ENCODE results near the gene TRRAP. TPM values are rescaled to one million over a fixed set of nuclear protein-coding genes. Genes with fewer than 3 reads are reported as not detected.

TRRAP gene
- total RNA-seq, 1 donor from 2014 or later, result 18.3 TPM

DNA sequence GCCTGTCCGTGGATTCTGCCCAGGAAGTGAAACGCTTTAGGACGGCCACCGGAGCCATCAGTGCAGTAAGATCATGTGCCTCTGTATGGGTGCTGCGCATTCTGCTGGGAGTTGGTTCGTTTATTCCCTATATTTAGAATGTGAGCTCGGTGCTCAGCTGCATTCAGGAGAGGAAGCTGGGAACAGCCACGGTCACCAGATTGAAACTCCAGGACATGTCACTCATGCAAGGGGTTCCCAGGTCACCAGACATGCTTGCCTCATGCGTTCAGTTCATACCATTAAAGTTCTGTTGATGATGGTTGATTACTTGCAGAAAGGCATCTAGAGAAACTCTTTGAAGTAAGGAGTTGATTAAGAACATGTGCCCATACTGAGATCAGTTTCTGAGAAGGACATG is 78.1 kb downstream of the TRRAP start:
- no peak overlapping the region for H3K4me3 ChIP-seq (ENCODE audit: low read depth, low read length)
- DNase-seq (ENCODE audit: low read depth), result no peak
- TF ChIP-seq, protein P1, sequence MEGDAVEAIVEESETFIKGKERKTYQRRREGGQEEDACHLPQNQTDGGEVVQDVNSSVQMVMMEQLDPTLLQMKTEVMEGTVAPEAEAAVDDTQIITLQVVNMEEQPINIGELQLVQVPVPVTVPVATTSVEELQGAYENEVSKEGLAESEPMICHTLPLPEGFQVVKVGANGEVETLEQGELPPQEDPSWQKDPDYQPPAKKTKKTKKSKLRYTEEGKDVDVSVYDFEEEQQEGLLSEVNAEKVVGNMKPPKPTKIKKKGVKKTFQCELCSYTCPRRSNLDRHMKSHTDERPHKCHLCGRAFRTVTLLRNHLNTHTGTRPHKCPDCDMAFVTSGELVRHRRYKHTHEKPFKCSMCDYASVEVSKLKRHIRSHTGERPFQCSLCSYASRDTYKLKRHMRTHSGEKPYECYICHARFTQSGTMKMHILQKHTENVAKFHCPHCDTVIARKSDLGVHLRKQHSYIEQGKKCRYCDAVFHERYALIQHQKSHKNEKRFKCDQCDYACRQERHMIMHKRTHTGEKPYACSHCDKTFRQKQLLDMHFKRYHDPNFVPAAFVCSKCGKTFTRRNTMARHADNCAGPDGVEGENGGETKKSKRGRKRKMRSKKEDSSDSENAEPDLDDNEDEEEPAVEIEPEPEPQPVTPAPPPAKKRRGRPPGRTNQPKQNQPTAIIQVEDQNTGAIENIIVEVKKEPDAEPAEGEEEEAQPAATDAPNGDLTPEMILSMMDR (conservative IDR thresholded peaks at IDR 0.05; ENCODE audit: low read depth, low read length), result no peak

DNA sequence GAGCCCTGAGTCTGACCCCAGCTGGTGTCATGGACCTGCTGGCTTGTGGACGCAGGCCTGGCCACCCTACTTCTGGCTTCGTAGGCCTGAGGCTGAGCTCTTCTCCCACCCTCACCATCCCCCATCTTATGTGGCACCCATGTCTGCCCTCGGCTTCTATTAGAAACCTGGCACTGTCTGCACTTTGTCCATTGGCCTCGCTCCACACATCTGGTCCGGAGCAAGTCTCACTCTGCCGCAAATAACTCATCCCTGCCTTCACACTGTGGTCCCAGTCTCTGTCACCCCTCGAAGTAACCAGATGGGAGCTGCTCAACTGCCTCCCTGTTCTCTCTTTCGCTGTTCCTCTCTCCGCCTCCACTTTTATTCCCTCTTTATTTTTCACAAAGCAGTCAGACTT is 78.6 kb downstream of the TRRAP start:
- H3K4me3 ChIP-seq (ENCODE audit: low read depth, low read length), result no peak overlapping the region
- no peak for DNase-seq (ENCODE audit: low read depth)
- TF ChIP-seq, protein P1 (conservative IDR thresholded peaks at IDR 0.05; ENCODE audit: low read depth, low read length), result no peak

DNA sequence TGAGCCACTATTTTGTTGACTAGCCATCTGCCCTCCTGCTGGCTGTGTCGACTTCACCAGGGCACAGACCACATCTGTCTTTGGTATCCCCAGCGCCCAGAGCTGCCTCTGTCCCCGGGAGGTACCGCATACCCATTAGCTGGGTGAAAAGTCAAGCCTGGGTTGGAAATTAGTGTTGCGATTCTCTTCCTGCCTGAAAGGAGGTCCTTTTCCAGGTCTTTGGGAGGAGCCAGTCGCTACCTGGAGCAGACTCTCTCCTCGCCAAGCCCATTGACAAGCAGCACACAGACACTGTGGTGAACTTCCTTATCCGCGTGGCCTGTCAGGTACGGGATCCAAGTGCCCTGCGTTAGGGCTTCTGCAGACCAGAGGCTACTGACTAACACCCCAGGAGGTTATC is 79.4 kb downstream of the TRRAP start:
- DNase-seq (ENCODE audit: low read depth), result no peak
- TF ChIP-seq, protein P1 (conservative IDR thresholded peaks at IDR 0.05; ENCODE audit: low read depth, low read length), result no peak
- no peak overlapping the region for H3K4me3 ChIP-seq (ENCODE audit: low read depth, low read length)

DNA sequence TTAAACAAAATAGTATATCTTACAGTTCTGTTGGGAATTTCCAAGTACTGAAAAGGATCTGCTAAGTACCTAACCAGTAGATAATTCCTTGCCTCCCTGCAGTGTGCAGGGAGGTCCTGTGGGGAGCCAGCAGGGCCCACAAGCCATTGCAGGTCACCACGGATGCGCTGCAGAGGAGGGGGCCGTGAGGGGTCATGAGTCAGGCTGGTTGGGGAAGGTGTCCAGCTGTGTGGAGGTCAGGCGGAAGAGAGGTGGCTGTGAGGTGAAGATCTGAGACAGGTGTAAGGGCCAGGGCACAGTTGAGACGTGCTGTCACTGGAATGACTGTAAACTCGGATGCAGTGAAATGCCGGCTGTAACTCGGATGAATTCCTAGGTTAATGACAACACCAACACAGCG is 80.6 kb downstream of the TRRAP start:
- TF ChIP-seq, protein P1 (conservative IDR thresholded peaks at IDR 0.05; ENCODE audit: low read depth, low read length), result no peak
- DNase-seq (ENCODE audit: low read depth), result no peak
- H3K4me3 ChIP-seq (ENCODE audit: low read depth, low read length), result no peak overlapping the region

DNA sequence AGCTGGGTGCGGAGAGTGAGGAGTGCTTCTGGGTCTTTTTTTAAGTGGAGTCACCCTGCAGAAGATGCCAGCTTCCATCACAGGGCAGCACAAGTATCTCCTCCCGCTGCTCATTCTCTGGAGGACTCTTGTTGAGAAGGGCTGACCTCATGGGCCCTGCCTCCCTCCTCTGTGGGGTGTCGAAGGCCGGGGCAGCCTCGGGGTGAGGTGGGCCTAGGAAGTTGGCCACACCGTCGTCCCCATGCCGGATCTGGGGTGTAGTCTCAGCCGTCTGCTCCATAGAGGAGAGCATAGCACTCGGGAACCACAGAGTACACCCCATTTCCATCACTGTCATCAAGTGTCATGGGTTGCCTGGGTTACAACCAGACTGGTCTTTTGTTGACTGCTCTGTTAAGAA is 85.0 kb downstream of the TRRAP start:
- H3K4me3 ChIP-seq (ENCODE audit: low read depth, low read length), result no peak overlapping the region
- no peak for DNase-seq (ENCODE audit: low read depth)
- TF ChIP-seq, protein P1 (conservative IDR thresholded peaks at IDR 0.05; ENCODE audit: low read depth, low read length), result no peak

DNA sequence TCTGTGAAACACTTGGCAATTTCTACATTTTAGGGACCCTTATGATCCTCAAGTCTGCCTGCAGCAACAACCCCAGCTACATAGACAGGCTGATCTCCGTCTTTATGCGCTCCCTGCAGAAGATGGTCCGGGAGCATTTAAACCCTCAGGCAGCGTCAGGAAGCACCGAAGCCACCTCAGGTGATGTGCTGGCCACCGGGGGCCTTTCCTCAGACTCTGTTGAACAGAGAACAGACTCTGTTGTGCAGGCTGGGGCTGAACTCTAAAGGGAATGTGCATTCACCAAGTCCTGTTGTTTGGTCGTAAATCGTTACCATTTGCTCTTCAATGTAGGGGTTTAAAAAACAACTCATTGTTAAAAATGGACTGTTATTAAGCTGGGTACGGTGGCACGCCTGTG is 86.3 kb downstream of the TRRAP start:
- H3K4me3 ChIP-seq (ENCODE audit: low read depth, low read length), result no peak overlapping the region
- DNase-seq (ENCODE audit: low read depth), result no peak
- TF ChIP-seq, protein P1 (conservative IDR thresholded peaks at IDR 0.05; ENCODE audit: low read depth, low read length), result no peak

DNA sequence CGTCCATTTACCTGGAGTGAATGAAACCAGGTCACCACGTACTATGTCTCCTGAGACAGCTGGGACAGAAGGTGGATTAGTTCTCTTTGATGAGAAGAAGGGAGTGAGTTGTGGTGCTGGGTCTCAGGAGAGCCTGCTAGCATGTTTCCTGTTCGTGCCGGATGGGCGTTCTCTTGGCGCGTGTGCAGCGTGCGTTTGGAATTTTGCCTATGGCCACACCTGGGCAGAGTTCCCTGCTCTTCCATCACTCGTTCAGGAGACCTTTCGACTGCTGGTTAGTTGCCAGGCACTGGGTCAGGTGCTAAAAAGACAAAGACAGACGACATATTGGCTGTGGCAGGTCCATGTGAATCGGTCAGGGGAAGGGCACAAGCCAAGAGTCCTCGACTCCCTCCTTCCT is 90.3 kb downstream of the TRRAP start:
- DNase-seq (ENCODE audit: low read depth), result no peak
- TF ChIP-seq, protein P1 (conservative IDR thresholded peaks at IDR 0.05; ENCODE audit: low read depth, low read length), result no peak
- no peak overlapping the region for H3K4me3 ChIP-seq (ENCODE audit: low read depth, low read length)

Data from epithelial cell of proximal tubule (primary cell).